ENCODE measurements around the gene NOBOX.

DNA sequence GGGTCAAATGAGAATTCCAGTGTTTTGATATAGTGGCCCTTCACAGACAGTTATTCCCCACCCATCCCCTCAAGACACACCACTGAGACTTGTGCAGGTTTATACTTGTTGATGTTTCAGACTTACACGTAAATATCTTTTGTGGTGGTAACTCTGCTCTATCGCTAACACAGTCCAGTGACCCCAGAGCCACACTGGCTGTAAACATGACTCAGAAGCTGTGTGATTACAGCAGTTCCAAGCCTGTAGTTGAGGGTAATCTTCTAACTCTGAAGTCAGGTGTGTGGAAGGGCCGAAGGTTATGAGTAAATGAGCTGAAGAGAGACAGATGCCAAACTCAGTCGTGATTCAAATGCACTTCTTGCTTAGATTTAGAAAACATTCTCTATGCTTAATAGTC lies 19.4 kb downstream of the NOBOX start:
- TF ChIP-seq CTCF (conservative IDR thresholded peaks at IDR 0.05; ENCODE audit: low read depth, low read length) = no peak
- TF ChIP-seq EZH2 (IDR thresholded peaks at IDR 0.05; ENCODE audit: borderline replicate concordance, low read depth, low read length, poor library complexity, severe bottlenecking) = no peak
